DMS153 treated with DMSO at 0.1 percent for 48 hours (cell line): ENCODE results near the gene CAB39L.

ENCODE experiments used
- DNase-seq: peaks from one replicate; lab custom pipeline; 2025; ENCODE audit not compliant: unreplicated experiment; lab: John Stamatoyannopoulos, UW

CAB39L gene

DNA sequence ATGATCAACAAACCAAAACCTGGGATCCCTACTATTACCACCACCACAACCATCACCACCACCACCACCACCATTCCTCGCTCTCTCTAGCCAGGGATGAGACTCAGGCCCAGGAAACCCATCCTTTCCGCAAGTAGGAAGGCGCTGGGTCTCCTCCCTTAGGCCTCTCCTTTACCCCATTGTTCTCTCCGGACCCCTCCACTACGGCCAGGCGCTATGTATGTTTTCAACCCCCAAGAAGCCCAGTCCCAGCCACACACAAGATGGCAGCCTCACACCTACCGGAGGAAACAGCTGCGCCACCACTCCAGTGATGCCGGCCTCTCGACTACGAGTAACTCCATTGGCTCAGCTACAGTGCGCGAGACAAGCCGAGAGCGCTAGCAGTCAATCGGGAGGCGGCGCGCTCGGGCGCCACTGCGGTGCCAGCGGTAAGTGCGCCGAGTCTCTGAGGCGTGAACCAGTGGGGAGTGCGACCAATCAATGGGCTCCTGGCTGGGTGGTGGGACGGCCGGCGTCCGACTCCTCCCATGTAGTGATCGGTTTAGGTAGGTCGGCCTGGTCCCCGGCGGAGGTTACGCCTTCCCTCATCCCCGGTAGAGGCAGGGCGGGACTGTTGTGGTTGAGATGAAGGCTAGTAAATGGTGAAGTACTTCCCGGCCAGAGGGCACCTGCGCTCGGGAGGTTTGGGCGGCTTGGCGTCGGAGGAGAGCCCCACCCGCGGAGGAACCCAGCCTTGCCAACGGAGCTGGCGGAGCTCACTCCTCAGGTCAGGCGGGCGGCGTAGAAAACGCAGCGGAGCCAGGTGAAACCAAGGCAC is at the start of gene CAB39L, which contains the start of gene SETDB2:
Gene CAB39L, minus strand, starts transcription at position 361 of the 820 bp plus-strand sequence. CDS start 61,154 bp downstream, outside the sequence.
Gene SETDB2, plus strand, starts transcription at position 571 of the 820 bp plus-strand sequence. CDS start 7,620 bp downstream, outside the sequence.
- peak; percentile 98 for DNase-seq

- no peak for DNase-seq
Observed at GRCh38 chr13:49488563-49488962, 44.7 kb upstream of the CAB39L start.

DNA sequence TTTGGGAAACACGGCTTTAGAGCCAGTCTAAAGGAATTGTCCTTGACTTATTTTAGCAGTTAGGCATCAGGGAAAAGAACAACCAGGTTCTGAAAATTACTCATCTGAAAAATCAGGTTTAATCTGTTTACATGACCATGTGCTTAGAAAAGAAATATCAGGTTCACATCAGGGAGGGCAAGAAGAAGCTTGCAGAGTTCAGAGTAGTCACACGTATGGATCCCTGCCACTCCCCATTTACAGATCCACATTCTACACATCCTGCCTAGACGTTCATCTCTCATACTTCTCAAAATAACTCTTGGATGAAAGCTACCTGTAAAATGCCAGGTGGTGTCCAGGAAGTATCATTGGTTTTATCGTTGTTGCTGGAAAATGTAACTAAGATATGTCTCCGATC is 37.9 kb upstream of the CAB39L start:
- DNase-seq = no peak

DNA sequence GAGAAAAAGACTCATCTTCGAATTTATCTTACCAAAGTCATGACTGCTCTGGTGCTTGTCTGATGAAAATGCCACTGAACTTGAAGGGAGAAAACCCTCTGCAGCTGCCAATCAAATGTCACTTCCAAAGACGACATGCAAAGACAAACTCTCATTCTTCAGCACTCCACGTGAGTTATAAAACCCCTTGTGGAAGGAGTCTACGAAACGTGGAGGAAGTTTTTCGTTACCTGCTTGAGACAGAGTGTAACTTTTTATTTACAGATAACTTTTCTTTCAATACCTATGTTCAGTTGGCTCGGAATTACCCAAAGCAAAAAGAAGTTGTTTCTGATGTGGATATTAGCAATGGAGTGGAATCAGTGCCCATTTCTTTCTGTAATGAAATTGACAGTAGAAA is 32.7 kb upstream of the CAB39L start:
- DNase-seq = no peak

DNA sequence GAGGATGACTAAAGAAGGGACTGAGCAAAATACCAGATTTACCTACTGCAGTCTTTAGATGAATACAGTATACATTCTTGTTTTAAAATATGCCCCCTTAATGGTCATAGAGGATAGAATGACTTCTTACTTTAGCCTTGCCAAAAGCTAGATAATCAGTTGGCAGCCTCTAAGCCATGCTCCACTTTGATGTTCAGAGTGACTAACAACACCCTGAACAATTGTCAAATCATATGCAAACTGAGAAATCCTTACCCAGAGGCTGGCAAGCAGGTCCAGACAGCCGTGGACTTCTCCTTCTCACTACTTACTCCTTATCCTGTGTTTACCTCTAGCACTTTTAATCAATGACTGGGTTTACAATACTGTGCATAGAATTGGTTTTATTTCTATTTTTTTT is 28.3 kb upstream of the CAB39L start:
- no peak for DNase-seq

- DNase-seq = no peak
Observed at GRCh38 chr13:49466292-49466838, 22.5 kb upstream of the CAB39L start.

GRCh38 chr13:49464621-49465325 is 20.9 kb upstream of the CAB39L start:
- DNase-seq = no peak

- no peak for DNase-seq
Observed at GRCh38 chr13:49464085-49464484, 20.2 kb upstream of the CAB39L start.

GRCh38 chr13:49459580-49459979 is 15.7 kb upstream of the CAB39L start:
- no peak for DNase-seq

DNA sequence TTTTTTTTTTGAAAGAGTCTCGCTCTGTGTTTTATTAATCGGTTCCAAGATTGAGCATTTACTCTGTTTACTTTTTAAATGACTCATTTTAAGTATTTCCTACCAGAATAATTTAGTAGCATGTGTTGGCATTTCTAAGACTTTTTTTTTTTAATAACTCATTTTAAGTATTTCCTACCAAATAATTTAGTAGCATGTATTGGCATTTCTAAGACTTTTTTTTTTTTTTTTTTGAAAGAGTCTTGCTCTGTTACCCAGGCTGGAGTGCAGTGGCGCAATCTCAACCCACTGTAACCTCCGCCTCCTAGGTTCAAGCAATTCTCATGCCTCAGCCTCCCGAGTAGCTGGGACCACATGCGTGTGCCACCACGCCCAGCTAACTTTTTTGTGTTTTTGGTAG is 13.4 kb upstream of the CAB39L start:
- DNase-seq = no peak

GRCh38 chr13:49456156-49456555 is 12.3 kb upstream of the CAB39L start:
- DNase-seq = no peak

DNA sequence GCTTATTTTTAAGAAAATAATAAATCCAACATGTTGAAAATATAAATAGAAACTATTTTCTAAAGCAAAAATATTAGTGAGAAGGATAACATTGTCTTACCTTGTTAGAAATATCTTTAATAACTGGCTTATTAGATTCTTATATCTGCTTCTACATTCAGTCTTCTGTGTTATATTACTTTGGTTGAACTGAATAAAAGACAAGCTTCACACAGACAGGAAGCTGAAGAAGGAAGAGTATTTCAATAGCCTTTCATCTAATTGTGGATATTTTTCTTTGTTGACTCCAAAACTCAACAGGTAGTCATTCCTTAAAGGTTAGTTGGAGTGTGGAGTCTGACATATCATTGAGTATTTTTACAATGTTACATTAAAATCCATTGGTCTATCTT is 11.1 kb upstream of the CAB39L start:
- DNase-seq = no peak

- DNase-seq = no peak
Observed at GRCh38 chr13:49454388-49455006, 10.6 kb upstream of the CAB39L start.

DNA sequence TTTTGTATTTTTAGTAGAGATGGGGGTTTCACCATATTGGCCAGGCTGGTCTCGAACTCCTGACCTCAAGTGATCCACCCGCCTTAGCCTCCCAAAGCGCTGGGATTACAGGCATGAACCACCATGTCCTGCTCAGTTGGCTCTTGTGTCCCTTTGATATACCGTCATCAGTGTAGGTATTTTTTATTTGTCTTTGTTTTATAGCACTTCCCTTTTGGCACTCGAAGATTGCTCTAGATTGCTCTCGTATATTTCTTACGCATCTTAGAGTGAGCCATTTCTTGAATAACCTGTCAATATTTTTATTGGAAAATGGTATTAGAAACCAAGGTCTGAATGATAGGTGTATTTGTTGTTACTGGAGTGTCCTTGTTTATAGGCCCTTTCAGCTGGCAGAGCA is 9.6 kb upstream of the CAB39L start:
- no peak for DNase-seq

- no peak for DNase-seq
Observed at GRCh38 chr13:49452725-49453457, 9.0 kb upstream of the CAB39L start.

GRCh38 chr13:49450105-49450819 is 6.4 kb upstream of the CAB39L start:
- DNase-seq = no peak

DNA sequence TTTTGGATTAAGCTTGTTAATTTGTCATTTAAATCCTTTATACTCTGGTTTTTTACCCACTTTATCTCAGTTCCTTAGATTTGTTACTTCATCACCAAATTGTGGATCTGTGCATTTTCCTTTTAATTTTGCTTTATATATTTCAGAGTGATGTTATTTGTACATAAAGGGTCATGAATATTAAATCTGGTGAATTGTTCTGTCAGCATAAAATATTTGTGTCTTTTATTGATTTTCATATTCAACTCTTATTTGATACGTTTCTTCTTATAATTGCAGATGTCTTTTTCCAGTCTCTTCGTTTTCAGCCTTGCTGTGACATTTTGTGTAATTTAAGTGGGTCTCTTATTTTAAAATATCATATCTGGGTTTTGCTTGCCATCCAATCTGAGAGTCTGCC is 4.9 kb upstream of the CAB39L start:
- DNase-seq = no peak

GRCh38 chr13:49446473-49446872 is 2.6 kb upstream of the CAB39L start:
- no peak for DNase-seq

DNA sequence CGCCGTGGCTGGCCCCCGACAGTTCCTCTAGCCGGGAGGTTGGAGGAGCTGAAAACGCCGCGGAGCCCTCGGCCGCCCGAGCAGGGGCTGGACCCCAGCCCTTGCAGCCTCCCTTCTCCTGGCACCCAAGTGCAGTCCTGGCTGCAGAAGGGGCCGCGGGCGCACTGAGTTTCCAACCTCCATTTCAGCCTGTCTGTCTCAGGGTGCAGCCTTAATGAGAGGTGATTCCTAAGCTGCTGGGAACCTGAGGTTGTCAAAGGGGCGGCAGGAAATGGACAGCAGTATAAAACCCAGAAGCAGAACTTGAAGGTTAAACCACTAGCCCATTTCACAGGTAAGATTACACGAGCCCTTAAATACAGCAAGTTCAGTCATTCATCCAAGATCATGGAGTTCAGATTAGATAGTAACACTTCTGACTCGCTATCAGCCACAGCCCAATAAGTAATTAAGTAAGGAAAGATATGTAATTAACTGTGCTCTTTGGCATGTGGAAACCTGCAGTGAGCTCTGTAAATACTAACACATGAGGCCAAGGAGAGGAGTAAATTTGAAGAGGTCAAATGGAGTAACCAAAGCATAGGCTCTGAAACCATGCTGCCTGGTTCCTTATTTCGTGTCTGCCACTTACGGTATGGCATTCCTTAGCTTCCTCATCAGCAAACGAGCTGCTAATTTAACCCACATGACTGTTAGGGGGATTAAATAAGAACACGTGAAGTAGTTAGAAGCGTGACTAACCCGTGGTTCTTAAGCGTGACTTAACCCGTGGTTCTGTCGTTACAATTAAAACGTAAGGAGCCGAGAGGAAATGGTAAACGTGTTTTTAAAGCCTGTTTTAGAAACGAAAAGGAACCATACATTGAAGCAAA is 896 bp upstream of the CAB39L start:
- peak; percentile 45 for DNase-seq
